GM19035 (cell line): Measurements from ENCODE around the gene FHOD3.
"Not testable (repeated sequence)": the region's sequence is repeated elsewhere in the genome, so short reads cannot be mapped to it uniquely, and the experiment has no call there.

Experiments used
- ATAC-seq: cut with Tn5 transposase; IDR thresholded peaks from one replicate; pipeline ENCODE4 v1.9.1; 2021; ENCODE audit not compliant: unreplicated experiment

The FHOD3 gene

GRCh38 chr18:36535202-36535935 is 237.9 kb downstream of the FHOD3 start:
- ATAC-seq, result no peak

GRCh38 chr18:36536426-36536825 is 238.9 kb downstream of the FHOD3 start:
- no peak for ATAC-seq

GRCh38 chr18:36537289-36537688 is 239.8 kb downstream of the FHOD3 start:
- ATAC-seq, result no peak

GRCh38 chr18:36539674-36540231 is 242.2 kb downstream of the FHOD3 start:
- ATAC-seq, result no peak

GRCh38 chr18:36543030-36543429 is 245.5 kb downstream of the FHOD3 start:
- ATAC-seq, result no peak

GRCh38 chr18:36543991-36544725 is 246.6 kb downstream of the FHOD3 start:
- no peak for ATAC-seq

GRCh38 chr18:36545821-36546427 is 248.4 kb downstream of the FHOD3 start:
- no peak for ATAC-seq

- ATAC-seq, result no peak
Measured at GRCh38 chr18:36546876-36547275, 249.4 kb downstream of the FHOD3 start.

GRCh38 chr18:36547544-36547943 is 250.0 kb downstream of the FHOD3 start:
- ATAC-seq, result no peak

- not testable (repeated sequence) for ATAC-seq
Measured at GRCh38 chr18:36551274-36551673, 253.8 kb downstream of the FHOD3 start.

- ATAC-seq, result no peak
Measured at GRCh38 chr18:36558234-36558633, 260.7 kb downstream of the FHOD3 start.

- ATAC-seq, result no peak
Measured at GRCh38 chr18:36559149-36559857, 261.8 kb downstream of the FHOD3 start.

- ATAC-seq, result no peak
Measured at GRCh38 chr18:36560187-36560586, 262.7 kb downstream of the FHOD3 start.

GRCh38 chr18:36561046-36561445 is 263.5 kb downstream of the FHOD3 start:
- ATAC-seq, result no peak

GRCh38 chr18:36564841-36565240 is 267.3 kb downstream of the FHOD3 start:
- no peak for ATAC-seq

- no peak for ATAC-seq
Measured at GRCh38 chr18:36567800-36568199, 270.3 kb downstream of the FHOD3 start.

- no peak for ATAC-seq
Measured at GRCh38 chr18:36568487-36568886, 271.0 kb downstream of the FHOD3 start.

GRCh38 chr18:36572135-36572856 is 274.8 kb downstream of the FHOD3 start:
- ATAC-seq, result no peak

- ATAC-seq, result no peak
Measured at GRCh38 chr18:36576339-36576738, 278.8 kb downstream of the FHOD3 start.
